ENCODE data around the gene MED29.
A peak's percentile ranks its signal among the peaks of the same experiment; 100 is the strongest.
"Not testable (repeated sequence)": the region's sequence is repeated elsewhere in the genome, so short reads cannot be mapped to it uniquely, and the experiment has no call there.

Gene MED29

GRCh38 chr19:39372047-39372802, 19.0 kb upstream of the MED29 start:
- no peak for DNase-seq

GRCh38 chr19:39372941-39373340, 18.2 kb upstream of the MED29 start:
- DNase-seq, result no peak

GRCh38 chr19:39375929-39376328, 15.2 kb upstream of the MED29 start:
- no peak for DNase-seq

GRCh38 chr19:39377373-39378362, 13.5 kb upstream of the MED29 start:
- no peak for DNase-seq

- not testable (repeated sequence) for DNase-seq
These were observed 11.8 kb upstream of the MED29 start for GRCh38 chr19:39379366-39379765.

- DNase-seq, result no peak
These were observed 11.2 kb upstream of the MED29 start for GRCh38 chr19:39379865-39380396.

- DNase-seq, result no peak
These were observed 10.4 kb upstream of the MED29 start for GRCh38 chr19:39380521-39381502.

GRCh38 chr19:39381910-39382611, 9.1 kb upstream of the MED29 start:
- no peak for DNase-seq

GRCh38 chr19:39382991-39383828, 8.0 kb upstream of the MED29 start:
- DNase-seq, result no peak

- DNase-seq, result no peak
These were observed 6.2 kb upstream of the MED29 start for GRCh38 chr19:39384839-39385568.

GRCh38 chr19:39385629-39386411, 5.4 kb upstream of the MED29 start:
- DNase-seq, result no peak

- no peak for DNase-seq
These were observed 4.6 kb upstream of the MED29 start for GRCh38 chr19:39386557-39386956.

- no peak for DNase-seq
These were observed 2.5 kb upstream of the MED29 start for GRCh38 chr19:39388657-39389056.

- no peak for DNase-seq
These were observed 1.4 kb upstream of the MED29 start for GRCh38 chr19:39389631-39390414.

- peak; percentile 83 for DNase-seq
These were observed 777 bp upstream of the MED29 start for GRCh38 chr19:39390451-39390750.

- DNase-seq, result peak; percentile 93
These were observed 6.5 kb downstream of the MED29 start for GRCh38 chr19:39397360-39398296.

- DNase-seq, result peak; percentile 45
These were observed 7.2 kb downstream of the MED29 start for GRCh38 chr19:39398297-39398864.

Measured in effector CD4-positive, alpha-beta T cell (primary cell).